B cell (primary cell): ENCODE measurements around the gene AXIN1.

Source experiments
- EZH2 ChIP-seq: IDR thresholded peaks from 2 replicates; pipeline ENCODE4 v1.6.1; 2012; ENCODE audit warnings: borderline replicate concordance, low read depth, mild to moderate bottlenecking, moderate library complexity, low read length; ENCODE audit not compliant: insufficient read depth, poor library complexity, severe bottlenecking
- TF ChIP-seq, protein P1 (sequence below): fragments of 200-600 bp; IDR thresholded peaks from one replicate; pipeline ENCODE4 v1.8.0; 2022; ENCODE audit warnings: antibody characterized with exemption, mild to moderate bottlenecking

DNA sequence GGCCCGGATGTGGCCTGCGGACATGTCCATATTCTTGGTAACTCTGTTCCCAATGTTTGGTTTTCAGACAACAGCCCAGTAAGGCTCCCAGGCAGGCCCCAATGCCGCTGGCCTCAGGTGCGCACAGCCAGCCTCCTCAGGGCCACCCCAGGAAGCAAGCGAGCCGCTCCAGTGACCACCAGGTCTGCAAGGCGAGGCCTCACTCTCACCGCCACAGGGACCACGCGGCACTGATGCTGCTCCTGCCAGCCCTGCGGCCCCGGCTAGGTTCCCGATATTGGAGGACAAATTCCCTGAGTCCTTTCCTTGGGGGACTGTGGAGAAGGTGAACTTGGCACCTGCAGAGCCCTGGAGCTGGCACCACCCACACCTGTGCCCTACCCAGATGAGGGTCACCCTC is 50.6 kb downstream of the AXIN1 start:
- no peak for TF ChIP-seq EZH2
- TF ChIP-seq, protein P1, sequence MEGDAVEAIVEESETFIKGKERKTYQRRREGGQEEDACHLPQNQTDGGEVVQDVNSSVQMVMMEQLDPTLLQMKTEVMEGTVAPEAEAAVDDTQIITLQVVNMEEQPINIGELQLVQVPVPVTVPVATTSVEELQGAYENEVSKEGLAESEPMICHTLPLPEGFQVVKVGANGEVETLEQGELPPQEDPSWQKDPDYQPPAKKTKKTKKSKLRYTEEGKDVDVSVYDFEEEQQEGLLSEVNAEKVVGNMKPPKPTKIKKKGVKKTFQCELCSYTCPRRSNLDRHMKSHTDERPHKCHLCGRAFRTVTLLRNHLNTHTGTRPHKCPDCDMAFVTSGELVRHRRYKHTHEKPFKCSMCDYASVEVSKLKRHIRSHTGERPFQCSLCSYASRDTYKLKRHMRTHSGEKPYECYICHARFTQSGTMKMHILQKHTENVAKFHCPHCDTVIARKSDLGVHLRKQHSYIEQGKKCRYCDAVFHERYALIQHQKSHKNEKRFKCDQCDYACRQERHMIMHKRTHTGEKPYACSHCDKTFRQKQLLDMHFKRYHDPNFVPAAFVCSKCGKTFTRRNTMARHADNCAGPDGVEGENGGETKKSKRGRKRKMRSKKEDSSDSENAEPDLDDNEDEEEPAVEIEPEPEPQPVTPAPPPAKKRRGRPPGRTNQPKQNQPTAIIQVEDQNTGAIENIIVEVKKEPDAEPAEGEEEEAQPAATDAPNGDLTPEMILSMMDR: no peak
